ENCODE results near the gene MBLAC2. TPM values are rescaled to one million over a fixed set of nuclear protein-coding genes. Genes with fewer than 3 reads are reported as not detected.

MBLAC2 gene
- total RNA-seq, 1 experiment from 2014 or later: 4.9 TPM

- no peaks in the 10 kb centered on the region for H3K27me3 Mint-ChIP-seq (ENCODE audit: insufficient read depth, unreplicated experiment)
- intact Hi-C loops (cut with micrococcal nuclease; ENCODE audit: unreplicated experiment): no loop called here
- Histone ChIP-seq H3K4me1 (peaks cover 7% of the 10 kb centered on the region; the same call in 1 of the 2 replicates), H3K4me3 (ENCODE audit: low read depth, low read length) (no peak overlapping the region), H3K9me3 (no peaks in the 10 kb centered on the region), H3K36me3 (ENCODE audit: control insufficient read depth, insufficient read depth, low read length) (no peaks in the 10 kb centered on the region), H3K27me3 (replicated peaks; ENCODE audit: control insufficient read depth, insufficient read depth, low read length) (no peaks in the 10 kb centered on the region)
- no peak for DNase-seq
- no peak overlapping the region for H3K4me3 Mint-ChIP-seq (ENCODE audit: unreplicated experiment)
- H3K9me3 Mint-ChIP-seq (ENCODE audit: unreplicated experiment): no peaks in the 10 kb centered on the region
- peaks cover 11% of the 10 kb centered on the region for H3K36me3 Mint-ChIP-seq (ENCODE audit: insufficient read depth, unreplicated experiment)
- H3K4me1 Mint-ChIP-seq (ENCODE audit: low read depth, unreplicated experiment): peaks cover 6% of the 10 kb centered on the region
- no peak overlapping the region for H3K27ac Mint-ChIP-seq (ENCODE audit: unreplicated experiment)
- BruUV-seq (replicated peaks): no TSS peak
- ChIA-PET POLR2A (no interaction called here), CTCF (no interaction called here)
- TF ChIP-seq CTCF (IDR thresholded peaks at IDR 0.05; ENCODE audit: insufficient read depth in 1 of 2, low read depth in 1 of 2, low read length in 1 of 2, severe bottlenecking in 1 of 2, unreplicated experiment in 1 of 2): no peak
Measured at GRCh38 chr5:90476391-90476790, 1.8 kb upstream of the MBLAC2 start.

GRCh38 chr5:90475436-90475980 is 937 bp upstream of the MBLAC2 start:
- no peaks in the 10 kb centered on the region for H3K9me3 ChIP-seq
- DNase-seq: no peak
- H3K4me3 ChIP-seq (ENCODE audit: low read depth, low read length): peak overlapping the region; percentile 94
- peaks cover 6% of the 10 kb centered on the region for H3K4me1 Mint-ChIP-seq (ENCODE audit: low read depth, unreplicated experiment)
- intact Hi-C loops (cut with micrococcal nuclease; ENCODE audit: unreplicated experiment): no loop called here
- no peak overlapping the region for H3K27ac Mint-ChIP-seq (ENCODE audit: unreplicated experiment)
- H3K4me1 ChIP-seq: peaks cover 7% of the 10 kb centered on the region; the same call in 1 of the 2 replicates
- H3K27me3 ChIP-seq (replicated peaks; ENCODE audit: control insufficient read depth, insufficient read depth, low read length): no peaks in the 10 kb centered on the region
- ChIA-PET POLR2A (interaction anchor here (1.6 kb wide), 1 partner anchor 53 kb away, joined by 4 read pairs; no protein-coding TSS in a partner anchor), CTCF (no interaction called here)
- no peaks in the 10 kb centered on the region for H3K9me3 Mint-ChIP-seq (ENCODE audit: unreplicated experiment)
- peaks cover 11% of the 10 kb centered on the region for H3K36me3 Mint-ChIP-seq (ENCODE audit: insufficient read depth, unreplicated experiment)
- H3K36me3 ChIP-seq (ENCODE audit: control insufficient read depth, insufficient read depth, low read length): no peaks in the 10 kb centered on the region
- TSS peak; percentile 48 for BruUV-seq (replicated peaks)
- TF ChIP-seq CTCF (IDR thresholded peaks at IDR 0.05; ENCODE audit: insufficient read depth in 1 of 2, low read depth in 1 of 2, low read length in 1 of 2, severe bottlenecking in 1 of 2, unreplicated experiment in 1 of 2): no peak
- H3K4me3 Mint-ChIP-seq (ENCODE audit: unreplicated experiment): peak overlapping the region; percentile 94
- H3K27me3 Mint-ChIP-seq (ENCODE audit: insufficient read depth, unreplicated experiment): no peaks in the 10 kb centered on the region

- DNase-seq: peak; percentile 36 to 40
- H3K36me3 Mint-ChIP-seq (ENCODE audit: insufficient read depth, unreplicated experiment): peaks cover 11% of the 10 kb centered on the region
Measured at GRCh38 chr5:90473396-90474234, 956 bp downstream of the MBLAC2 start.

More at GRCh38 chr5:90473396-90474234, 956 bp downstream of the MBLAC2 start:
- ChIA-PET POLR2A (interaction anchor here (0.6 to 2.5 kb wide), 3 partner anchors 55 to 907 kb away, joined by 3 to 11 read pairs (median 4); partner anchors contain the start of gene CETN3), CTCF (interaction anchor here (1.1 to 2.1 kb wide), 2 partner anchors 34 to 85 kb away, joined by 3 to 8 read pairs; partner anchors contain the start of gene ADGRV1)
- no peaks in the 10 kb centered on the region for H3K27me3 Mint-ChIP-seq (ENCODE audit: insufficient read depth, unreplicated experiment)
- Histone ChIP-seq H3K4me1 (peaks cover 7% of the 10 kb centered on the region; the same call in 1 of the 2 replicates), H3K9me3 (no peaks in the 10 kb centered on the region), H3K27me3 (replicated peaks; ENCODE audit: control insufficient read depth, insufficient read depth, low read length) (no peaks in the 10 kb centered on the region), H3K36me3 (ENCODE audit: control insufficient read depth, insufficient read depth, low read length) (no peaks in the 10 kb centered on the region), H3K4me3 (ENCODE audit: low read depth, low read length) (peak overlapping the region; percentile 94)
- no peaks in the 10 kb centered on the region for H3K9me3 Mint-ChIP-seq (ENCODE audit: unreplicated experiment)
- BruUV-seq (replicated peaks): no TSS peak
- intact Hi-C loops (cut with micrococcal nuclease; ENCODE audit: unreplicated experiment): loop anchor here (1.0 to 2.0 kb wide), 4 partner anchors 33 to 131 kb away; partner anchors contain the start of gene LYSMD3
- TF ChIP-seq CTCF (IDR thresholded peaks at IDR 0.05; ENCODE audit: insufficient read depth in 1 of 2, low read depth in 1 of 2, low read length in 1 of 2, severe bottlenecking in 1 of 2, unreplicated experiment in 1 of 2): no peak
- peak overlapping the region; percentile 94 for H3K4me3 Mint-ChIP-seq (ENCODE audit: unreplicated experiment)
- H3K4me1 Mint-ChIP-seq (ENCODE audit: low read depth, unreplicated experiment): peaks cover 12% of the 10 kb centered on the region
- H3K27ac Mint-ChIP-seq (ENCODE audit: unreplicated experiment): peak overlapping the region; percentile 93

All from Caco-2 (cell line).